K562 (cell line): ENCODE results near the gene KLHL22. TPM values are rescaled to one million over a fixed set of nuclear protein-coding genes. Genes with fewer than 3 reads are reported as not detected.

Experiments
- ARNT ChIP-seq, 2 experiments: fragments of 450-650 bp; IDR thresholded peaks; 2 replicates each; pipeline ENCODE4 v1.6.1; 2016; ENCODE audit warnings: mild to moderate bottlenecking in 1 of 2
- CEBPG ChIP-seq, 3 experiments: fragments of 200-800 bp in 1 of 3; sonication (Bioruptor generic) in 1 of 3; sonication (generic) in 1 of 3; formaldehyde crosslinking in 1 of 3; IDR thresholded peaks in 2 of 3; conservative IDR thresholded peaks in 1 of 3; 2 replicates each; pipeline versions ENCODE4 v1.6.1 to v1.8.0; 2016 to 2022; ENCODE audit warnings: missing compliant biosample characterization in 2 of 3, missing genetic modification characterization in 2 of 3, mild to moderate bottlenecking in 1 of 3, missing genetic modification reagents in 1 of 3
- GTF3C2 ChIP-seq: IDR thresholded peaks from 3 replicates; pipeline ENCODE4 v1.6.1; 2011; ENCODE audit warnings: borderline replicate concordance, mild to moderate bottlenecking, moderate library complexity; ENCODE audit not compliant: insufficient read length; ENCODE audit errors: extremely low read depth
- HDAC1 ChIP-seq, 2 experiments: fragments of 450-650 bp; IDR thresholded peaks; 2 replicates each; pipeline ENCODE4 v1.6.1; 2016 to 2017; ENCODE audit warnings: inconsistent platforms in 1 of 2, mild to moderate bottlenecking in 1 of 2, moderate library complexity in 1 of 2
- JUN ChIP-seq, 2 experiments: sonication (generic) in 1 of 2; formaldehyde crosslinking in 1 of 2; IDR thresholded peaks; 2 replicates each; pipeline versions ENCODE4 v1.6.1 to v1.8.0; 2012 to 2022; ENCODE audit warnings: borderline replicate concordance in 2 of 2, mild to moderate bottlenecking in 2 of 2, improper control_type of control experiment in 1 of 2, low read depth in 1 of 2, low read length in 1 of 2, missing genetic modification reagents in 1 of 2
- KLF1 ChIP-seq: fragments of 450-650 bp; IDR thresholded peaks from 2 replicates; pipeline ENCODE4 v1.6.1; 2016; ENCODE audit warnings: missing genetic modification characterization, missing compliant biosample characterization
- MITF ChIP-seq: IDR thresholded peaks from 2 replicates; pipeline ENCODE4 v1.6.1; 2014; ENCODE audit warnings: antibody characterized with exemption
- OTX1 ChIP-seq: fragments of 450-650 bp; formaldehyde crosslinking; IDR thresholded peaks from 2 replicates; pipeline ENCODE4 v1.4.0; 2022; ENCODE audit warnings: mild to moderate bottlenecking
- SETDB1 ChIP-seq: IDR thresholded peaks from one replicate; pipeline ENCODE4 v1.6.1; 2012; ENCODE audit warnings: low read length, control low read depth, inconsistent platforms
- TAF15 ChIP-seq: fragments of 200-400 bp; formaldehyde crosslinking; IDR thresholded peaks from 2 replicates; pipeline ENCODE4 v1.6.1; 2017; ENCODE audit warnings: mild to moderate bottlenecking, low read depth, low read length, moderate library complexity
- TFAM ChIP-seq: fragments of 250-450 bp; sonication (Bioruptor Pico); conservative IDR thresholded peaks from 2 replicates; pipeline ENCODE4 v1.5.0; 2021; ENCODE audit warnings: mild to moderate bottlenecking, moderate library complexity
- USF1 ChIP-seq: sonication (generic); formaldehyde crosslinking; IDR thresholded peaks from 2 replicates; pipeline ENCODE4 v1.9.0; 2022; ENCODE audit warnings: mild to moderate bottlenecking, missing genetic modification reagents
- ZBED1 ChIP-seq: IDR thresholded peaks from 2 replicates; pipeline ENCODE4 v1.6.1; 2014
- ZBTB26 ChIP-seq: fragments of 450-650 bp; formaldehyde crosslinking; IDR thresholded peaks from 2 replicates; pipeline ENCODE4 v1.4.0; 2022; ENCODE audit warnings: missing genetic modification characterization
- ZBTB5 ChIP-seq: fragments of 450-650 bp; IDR thresholded peaks from 2 replicates; pipeline ENCODE4 v1.6.1; 2017; ENCODE audit warnings: antibody characterized with exemption
- ZFPM2 ChIP-seq: fragments of 250-450 bp; sonication (Bioruptor Pico); IDR thresholded peaks from 2 replicates; pipeline ENCODE4 v1.5.1; 2022; ENCODE audit warnings: mild to moderate bottlenecking
- polyA plus RNA-seq, 8 experiments: library from polyadenylated mRNA; depleted of rRNA in 4 of 8; stranded (reverse) in 5 of 8; unstranded in 3 of 8; fragments of >200 nt; fragmentation: Nextera tagmentation in 2 of 8; fragmentation: Illumina TruSeq in 1 of 8; extraction: Ambion mirVana in 2 of 8; extraction: Trizol in 1 of 8; gene quantifications; 2 replicates each; pipeline versions ENCODE4 v1.2.1 to v1.2.3, GENCODE V29; 2011 to 2014; ENCODE audit warnings: inconsistent platforms in 1 of 8, missing spikeins in 1 of 8
- total RNA-seq, 7 experiments: library from RNA; depleted of rRNA in 6 of 7; stranded (reverse); fragments of >200 nt in 6 of 7; fragmentation: Illumina TruSeq in 2 of 7; extraction: Trizol in 2 of 7; gene quantifications; 2 replicates each; pipeline versions ENCODE4 v1.2.1 to v1.2.3, GENCODE V29; 2011 to 2021; ENCODE audit warnings: low replicate concordance in 1 of 7

Gene KLHL22
- total and polyA plus RNA-seq, 9 of the 15 experiments (the other 6 are each of a cell fraction or from before 2014, with no cell fraction given) = 1.3 to 25.6 (median 15.2) TPM

GRCh38 chr22:20523086-20523983, 27.7 kb upstream of the KLHL22 start (continued):
- TF ChIP-seq MITF (no peak), USF1 (peak; percentile 17; the same call in 1 of the 2 replicates), ZBED1 (no peak), ZFPM2 (CRISPR knock-in tag) (no peak), GTF3C2 (no peak), HDAC1 (IDR thresholded peaks at IDR 0.05) (no peak), OTX1 (CRISPR knock-in tag) (0 out of 2 replicates have a peak, but pooled peaks have one; percentile 6), ZBTB5 (no peak), ARNT (IDR thresholded peaks at IDR 0.05) (no peak), TFAM (no peak), SETDB1 (no peak), CEBPG (CRISPR knock-in tag; IDR thresholded peaks at IDR 0.05) (peak; percentile 96), CEBPG (tag; conservative IDR thresholded peaks at IDR 0.05 in 1 of 2, IDR thresholded peaks at IDR 0.05 in 1 of 2) (peak; percentile 92 to 100), JUN (IDR thresholded peaks at IDR 0.05; ENCODE audit: borderline replicate concordance, low read depth, low read length) (no peak; the same call in 1 of the 2 replicates), JUN (CRISPR knock-in tag; IDR thresholded peaks at IDR 0.05; ENCODE audit: borderline replicate concordance) (no peak), TAF15 (no peak), KLF1 (tag) (peak; percentile 70; the same call in 1 of the 2 replicates), ZBTB26 (CRISPR knock-in tag) (no peak; the same call in 1 of the 2 replicates)
